Measurements from ENCODE around the gene ZNF574. TPM values are rescaled to one million over a fixed set of nuclear protein-coding genes. Genes with fewer than 3 reads are reported as not detected.

The ZNF574 gene
- total RNA-seq, 1 donor from 2014 or later = 18.7 TPM

- no peak for DNase-seq (ENCODE audit: low spot score)
Measured at GRCh38 chr19:42080764-42081375, 4.9 kb downstream of the ZNF574 start.

DNA sequence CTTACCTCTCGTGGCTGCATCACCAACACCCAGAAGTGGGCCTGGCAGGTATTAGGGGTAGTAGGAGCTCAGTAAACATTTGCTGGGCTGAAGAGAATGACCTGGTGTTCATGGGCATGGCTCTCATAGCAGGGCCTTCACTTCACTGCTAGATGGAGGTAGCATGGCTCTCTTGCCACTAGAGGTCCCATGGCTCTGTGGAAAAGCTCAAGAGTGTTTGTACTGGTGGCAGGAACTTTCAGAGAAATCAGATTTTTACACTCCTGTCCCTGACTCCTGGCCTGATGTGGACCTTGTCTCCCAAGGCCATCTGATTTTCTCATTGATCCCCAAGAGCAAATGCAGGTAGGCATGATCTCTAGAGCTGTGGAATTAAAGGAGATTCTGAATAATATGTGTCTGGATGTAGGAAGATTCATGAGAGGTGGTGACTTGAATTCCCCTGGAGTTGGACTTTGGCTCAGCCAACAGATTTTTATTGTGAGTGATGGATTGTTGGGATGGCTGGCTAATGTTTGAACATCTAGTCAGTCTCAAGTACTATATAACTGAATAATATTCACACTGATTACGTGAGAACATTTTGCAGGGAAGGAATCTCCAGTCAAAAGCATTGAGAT lies 5.7 kb downstream of the ZNF574 start:
- DNase-seq (ENCODE audit: low spot score) = no peak

DNA sequence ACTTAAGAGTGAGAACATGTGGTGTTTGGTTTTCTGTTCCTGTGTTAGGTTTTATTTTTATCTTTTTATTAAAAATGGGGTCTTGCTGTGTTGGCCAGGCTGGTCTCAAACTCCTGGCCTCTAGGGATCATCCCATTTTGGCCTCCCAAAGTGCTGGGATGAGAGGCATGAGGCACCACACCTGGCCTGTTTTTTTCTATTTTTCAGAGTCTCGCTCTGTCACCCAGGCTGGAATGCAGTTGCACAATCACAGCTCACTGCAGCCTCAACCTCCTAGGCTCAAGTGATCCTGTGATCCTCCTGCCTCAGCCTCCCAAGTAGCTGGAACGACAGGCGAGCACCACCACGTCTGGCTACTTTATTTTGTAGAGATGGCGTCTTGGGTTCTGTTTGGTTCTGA lies 7.6 kb downstream of the ZNF574 start:
- DNase-seq (ENCODE audit: low spot score) = no peak

GRCh38 chr19:42086188-42086736 lies 10.3 kb downstream of the ZNF574 start:
- no peak for DNase-seq (ENCODE audit: low spot score)

DNA sequence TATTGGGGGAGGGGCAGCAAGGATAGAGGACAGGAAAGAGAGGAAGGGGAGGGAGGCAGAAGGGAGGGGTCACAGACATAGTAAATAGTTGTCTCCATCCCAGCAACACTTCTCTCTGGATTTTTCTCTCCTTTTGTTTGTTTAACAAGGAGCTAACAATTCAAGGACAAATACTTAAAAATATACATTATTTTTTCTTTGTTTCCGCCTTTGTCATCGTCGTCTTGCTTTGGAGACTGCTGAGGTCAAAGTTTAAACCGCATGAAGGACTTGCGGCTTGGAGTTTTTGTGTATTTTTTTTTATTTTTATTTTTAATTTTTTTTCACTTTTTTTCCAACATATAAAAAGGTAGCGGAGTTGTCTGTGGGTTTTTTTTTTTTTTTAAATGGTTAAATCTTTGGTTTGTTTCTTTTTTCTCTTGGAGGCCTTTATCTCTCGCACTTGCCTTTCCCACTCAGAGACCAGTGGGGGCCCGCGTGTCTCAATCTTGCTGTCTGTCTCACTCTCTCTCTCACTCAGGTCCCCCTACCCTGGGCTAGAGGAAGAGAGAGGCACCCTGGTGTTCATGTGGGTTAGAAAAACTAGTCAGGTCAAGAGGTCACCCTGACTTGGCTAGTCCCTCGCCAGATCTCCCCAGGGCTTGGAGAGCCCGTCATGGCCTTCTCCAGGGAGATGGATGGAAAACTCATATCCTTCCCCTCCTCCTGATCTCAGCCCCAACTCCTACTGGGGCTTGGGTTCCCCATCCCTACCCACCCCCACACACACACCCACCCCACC lies 11.0 kb downstream of the ZNF574 start:
- DNase-seq (ENCODE audit: low spot score) = no peak

DNA sequence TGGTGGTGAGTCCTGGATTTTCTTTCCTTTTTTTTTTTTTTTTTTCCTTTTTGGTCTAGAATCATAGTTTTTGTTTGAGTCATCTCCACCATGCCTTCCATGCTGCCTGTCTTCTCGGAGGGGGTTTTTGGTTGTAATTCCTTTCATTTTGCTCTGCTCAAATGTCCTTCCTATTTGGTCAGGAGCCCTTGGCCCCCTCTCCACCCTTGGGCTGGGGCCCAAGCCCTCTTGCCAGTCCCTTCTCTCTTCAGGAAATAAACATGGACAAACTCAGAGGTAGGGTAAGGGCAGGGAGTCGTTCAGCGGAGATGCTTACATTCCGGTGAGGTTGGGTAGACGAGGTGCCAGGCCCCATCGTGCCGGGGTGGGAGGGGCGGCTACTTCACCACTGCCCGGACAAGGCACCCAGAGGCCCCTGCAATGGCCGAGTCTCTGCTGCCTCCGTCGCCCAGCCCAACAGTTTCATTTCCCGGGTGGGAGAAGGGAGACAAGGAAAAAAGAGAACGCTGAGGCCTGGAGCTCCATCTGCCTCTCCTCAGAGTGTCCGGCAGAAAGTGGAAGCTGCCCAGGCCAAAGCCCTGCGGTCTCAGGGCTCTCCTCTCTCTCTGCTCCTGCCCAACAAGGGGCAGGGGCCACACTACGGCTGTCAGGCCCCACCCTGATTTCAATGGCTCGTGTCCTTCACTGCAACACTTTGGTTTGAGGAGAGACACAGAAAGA lies 12.7 kb downstream of the ZNF574 start:
- no peak for DNase-seq (ENCODE audit: low spot score)

- DNase-seq (ENCODE audit: low spot score) = no peak
Measured at GRCh38 chr19:42089191-42089750, 13.3 kb downstream of the ZNF574 start.

DNA sequence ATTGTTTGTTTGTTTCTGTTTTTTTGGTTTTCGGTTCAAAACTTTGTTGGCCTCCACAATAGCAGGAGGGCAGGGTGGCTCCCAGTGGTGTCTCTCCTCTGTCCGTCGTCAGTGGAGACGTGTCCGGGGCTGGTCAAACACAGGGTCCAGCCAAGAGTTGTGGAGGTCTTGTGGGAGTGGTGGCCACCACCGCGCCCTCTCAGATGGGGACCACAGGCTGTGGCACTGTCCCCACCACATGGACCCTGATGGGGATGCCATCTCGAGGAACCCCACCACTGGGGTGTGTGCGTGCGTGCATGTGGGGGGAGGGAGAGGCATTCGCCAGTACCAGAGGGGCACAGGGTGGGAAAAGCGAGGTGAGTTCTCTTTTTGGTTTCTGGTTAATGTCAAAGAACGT lies 13.8 kb downstream of the ZNF574 start:
- DNase-seq (ENCODE audit: low spot score) = no peak

DNA sequence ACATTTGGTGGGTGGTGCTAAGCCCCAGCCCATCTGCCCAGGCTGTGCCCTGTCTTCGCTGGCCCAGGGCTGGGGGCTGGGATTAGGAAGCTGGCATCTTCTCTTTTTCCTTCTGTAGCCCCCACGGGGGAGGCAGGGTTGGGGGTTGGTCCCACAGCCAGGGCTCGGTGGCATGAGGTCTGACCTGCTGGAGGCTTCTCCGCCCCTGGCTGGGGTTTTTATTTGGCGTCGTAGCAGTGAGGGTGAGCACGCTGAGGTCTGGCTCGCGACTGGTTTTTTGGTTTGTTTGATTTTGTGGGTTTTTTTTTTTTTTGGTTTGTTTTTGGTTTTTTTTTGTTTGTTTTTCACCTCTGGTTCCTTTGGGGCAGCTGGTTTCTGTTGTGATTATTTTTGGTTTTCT lies 14.7 kb downstream of the ZNF574 start:
- DNase-seq (ENCODE audit: low spot score) = no peak

- DNase-seq (ENCODE audit: low spot score) = no peak
Measured at GRCh38 chr19:42091300-42091699, 15.3 kb downstream of the ZNF574 start.

DNA sequence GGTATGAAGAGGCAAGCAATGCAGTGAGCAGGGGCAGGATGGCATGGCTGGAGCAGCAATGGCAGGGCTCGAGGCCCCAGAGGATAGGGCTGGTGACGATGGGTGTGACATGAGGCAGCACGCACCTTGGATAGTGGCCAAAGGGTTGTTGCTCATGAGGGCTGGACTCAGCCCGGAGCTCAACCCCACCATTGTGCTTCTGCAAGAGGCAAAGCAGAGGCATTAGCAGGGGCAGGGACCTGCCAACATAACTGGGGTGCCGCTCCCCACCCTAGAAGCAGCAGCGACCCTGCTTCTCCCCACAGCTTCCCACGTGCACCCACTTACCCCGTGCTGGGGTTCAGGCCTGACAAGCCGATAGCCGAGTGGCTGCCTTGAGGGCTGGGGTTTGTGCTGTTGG lies 15.8 kb downstream of the ZNF574 start:
- DNase-seq (ENCODE audit: low spot score) = no peak

DNA sequence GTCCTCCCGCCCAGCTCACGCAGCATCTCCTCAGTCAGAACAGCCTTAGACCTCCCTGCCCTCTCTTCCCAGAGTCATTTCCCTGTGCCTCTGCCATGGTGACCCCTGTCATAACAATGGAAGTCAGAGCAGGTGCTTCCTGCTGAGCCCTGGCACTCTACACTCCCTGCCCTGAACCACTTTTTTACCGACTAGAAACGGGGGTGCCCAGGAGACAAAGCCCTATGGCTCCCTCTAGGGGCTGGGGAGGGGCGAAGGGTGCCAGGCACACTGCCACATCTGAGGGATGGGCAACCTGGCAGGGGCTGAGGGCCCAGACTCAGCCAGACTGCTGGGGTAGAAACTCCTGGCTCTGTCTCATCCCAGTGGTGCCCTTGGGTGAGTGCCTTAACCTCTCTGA lies 16.4 kb downstream of the ZNF574 start:
- no peak for DNase-seq (ENCODE audit: low spot score)

GRCh38 chr19:42093505-42093904 lies 17.5 kb downstream of the ZNF574 start:
- DNase-seq (ENCODE audit: low spot score) = no peak

GRCh38 chr19:42093926-42094325 lies 18.0 kb downstream of the ZNF574 start:
- no peak for DNase-seq (ENCODE audit: low spot score)

- DNase-seq (ENCODE audit: low spot score) = no peak
Measured at GRCh38 chr19:42095142-42095813, 19.3 kb downstream of the ZNF574 start.

- DNase-seq (ENCODE audit: low spot score) = no peak
Measured at GRCh38 chr19:42095814-42096230, 19.9 kb downstream of the ZNF574 start.

DNA sequence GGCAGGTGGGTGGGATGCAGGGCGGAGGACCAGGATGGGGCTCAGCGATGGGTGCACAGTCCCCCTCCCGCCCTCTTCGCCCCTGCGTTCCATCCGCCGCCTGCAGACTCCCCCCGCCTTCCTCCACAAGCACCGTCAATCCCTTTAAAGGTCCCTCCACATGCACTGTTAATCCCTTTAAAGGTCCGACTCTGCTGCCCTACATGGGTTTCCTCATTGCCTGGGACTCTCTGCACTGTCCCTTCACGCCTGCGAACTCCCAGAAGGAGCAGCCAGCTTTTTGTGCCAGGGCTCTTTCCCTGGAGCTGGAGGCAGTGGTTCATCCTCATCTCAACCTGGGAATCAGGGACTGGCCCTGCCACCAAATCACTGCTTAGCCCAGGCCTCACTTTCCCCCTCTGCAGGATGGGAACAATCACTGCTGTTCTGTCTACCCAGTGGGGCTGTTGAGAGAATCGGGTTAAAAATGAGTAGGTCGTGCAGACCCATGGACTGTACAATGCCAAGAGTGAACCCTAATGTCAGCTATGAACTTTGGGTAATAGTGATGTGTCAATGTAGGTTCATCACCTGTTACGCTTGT lies 20.4 kb downstream of the ZNF574 start:
- DNase-seq (ENCODE audit: low spot score) = no peak

DNA sequence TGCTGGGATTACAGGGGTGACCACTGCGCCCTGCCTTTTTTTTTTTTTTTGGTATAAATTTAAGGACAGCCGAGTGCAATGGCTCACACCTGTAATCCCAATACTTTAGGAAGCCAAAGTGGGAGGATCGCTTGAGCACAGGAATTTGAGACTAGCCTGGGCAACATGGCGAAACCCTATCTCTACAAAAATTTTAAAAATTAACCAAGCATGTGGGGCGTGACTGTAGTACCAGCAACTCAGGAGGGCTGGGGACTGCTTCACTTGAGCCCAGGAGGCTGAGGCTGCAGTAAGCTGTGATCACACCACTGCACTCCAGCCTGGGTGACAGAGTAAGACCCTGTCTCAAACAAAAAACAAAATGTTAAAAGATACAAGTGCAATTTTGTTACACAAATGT lies 21.5 kb downstream of the ZNF574 start:
- no peak for DNase-seq (ENCODE audit: low spot score)

DNA sequence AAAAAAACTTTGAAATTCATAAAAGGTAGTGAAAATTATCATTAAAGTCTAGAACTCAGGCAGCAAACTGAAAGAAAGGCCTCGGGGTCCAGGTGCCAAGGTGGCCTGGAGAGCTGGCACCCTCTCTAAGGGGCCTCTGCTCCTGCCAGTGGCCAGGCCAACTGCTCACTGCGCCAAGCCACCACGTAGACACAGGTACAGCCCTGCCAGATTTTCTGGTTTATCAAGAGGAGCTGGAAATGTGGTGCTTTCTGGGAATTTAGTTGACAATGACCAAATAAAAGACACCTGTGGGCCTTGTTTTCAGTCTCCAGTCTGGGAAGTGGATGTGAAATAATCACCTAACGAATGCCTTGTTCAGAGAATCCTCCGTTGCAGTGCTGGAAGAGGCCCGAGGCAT lies 22.8 kb downstream of the ZNF574 start:
- DNase-seq (ENCODE audit: low spot score) = no peak

DNA sequence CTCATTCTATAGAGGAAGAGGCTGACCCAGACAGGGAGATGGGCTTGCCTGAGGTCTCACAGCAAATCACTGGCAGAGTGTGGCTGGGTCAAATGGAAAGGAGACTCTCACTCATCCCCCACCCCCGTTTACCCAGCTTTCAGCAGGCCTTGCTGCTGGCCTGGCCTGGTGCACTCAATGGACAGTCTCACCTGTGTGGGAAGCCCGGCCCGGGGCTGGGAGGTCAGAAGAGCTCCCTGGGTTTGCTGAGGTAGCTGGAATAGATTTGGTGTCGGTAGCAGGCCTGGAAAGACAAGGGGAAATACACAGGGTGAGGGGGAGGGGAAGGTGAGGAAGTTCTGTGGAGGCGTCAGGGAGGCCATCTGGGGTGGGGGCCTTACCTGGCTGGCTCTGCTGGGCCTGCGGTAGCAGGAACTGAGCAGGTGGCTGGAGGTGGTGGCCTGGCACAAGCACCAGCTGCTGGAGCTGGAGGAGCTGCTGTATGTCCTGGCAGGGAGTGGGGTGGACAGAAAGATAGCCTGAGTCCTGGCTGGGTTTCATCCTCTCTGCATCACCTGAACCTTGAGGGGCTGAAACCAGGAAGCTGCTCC lies 23.5 kb downstream of the ZNF574 start:
- DNase-seq (ENCODE audit: low spot score) = no peak

Measured in ureter (tissue), 1 donor.